SK-N-SH treated with all-trans-retinoic acid at 6 μM for 48 hours (cell line): ENCODE results near the gene PPP1CC.

ENCODE experiments used
- ATAC-seq: fragments of 200-7000 bp; cut with Tn5 transposase; 3 replicates; pipeline ENCODE4 v1.9.1; 2020; ENCODE audit warnings: mild to moderate bottlenecking, moderate library complexity
- ARNTL ChIP-seq: fragments of 450-650 bp; formaldehyde crosslinking; IDR thresholded peaks from 2 replicates; pipeline ENCODE4 v1.5.0; 2020; ENCODE audit warnings: low read depth, mild to moderate bottlenecking, moderate library complexity, borderline replicate concordance
- BACH2 ChIP-seq: fragments of 250-450 bp; sonication (Bioruptor Pico); IDR thresholded peaks from 2 replicates; pipeline ENCODE4 v1.9.0; 2021; ENCODE audit warnings: mild to moderate bottlenecking, borderline replicate concordance
- CSDC2 ChIP-seq: fragments of 250-450 bp; sonication (Bioruptor Pico); IDR thresholded peaks from 2 replicates; pipeline ENCODE4 v1.5.0; 2020; ENCODE audit warnings: mild to moderate bottlenecking, moderate library complexity
- GLIS3 ChIP-seq: fragments of 250-450 bp; sonication (Bioruptor Pico); IDR thresholded peaks from 2 replicates; pipeline ENCODE4 v1.5.0; 2020; ENCODE audit warnings: mild to moderate bottlenecking, moderate library complexity
- ISL1 ChIP-seq: fragments of 250-450 bp; sonication (Bioruptor Pico); IDR thresholded peaks from 2 replicates; pipeline ENCODE4 v2.1.2; 2022; ENCODE audit warnings: mild to moderate bottlenecking, moderate library complexity
- OSR1 ChIP-seq: fragments of 250-450 bp; sonication (Bioruptor Pico); IDR thresholded peaks from 2 replicates; pipeline ENCODE4 v1.8.0; 2022; ENCODE audit warnings: moderate library complexity, mild to moderate bottlenecking, inconsistent platforms
- PPARA ChIP-seq: fragments of 250-450 bp; sonication (Bioruptor Pico); IDR thresholded peaks from 2 replicates; pipeline ENCODE4 v1.5.0; 2020; ENCODE audit warnings: mild to moderate bottlenecking, borderline replicate concordance
- RARB ChIP-seq: fragments of 250-450 bp; sonication (Bioruptor Pico); IDR thresholded peaks from 2 replicates; pipeline ENCODE4 v1.8.0; 2021; ENCODE audit warnings: mild to moderate bottlenecking, moderate library complexity
- SNAI2 ChIP-seq: fragments of 250-450 bp; sonication (Bioruptor Pico); IDR thresholded peaks from 2 replicates; pipeline ENCODE4 v1.5.0; 2020; ENCODE audit warnings: mild to moderate bottlenecking, moderate library complexity
- TCF4 ChIP-seq: fragments of 250-450 bp; sonication (Bioruptor Pico); IDR thresholded peaks from 2 replicates; pipeline ENCODE4 v1.8.0; 2021; ENCODE audit warnings: mild to moderate bottlenecking, moderate library complexity, borderline replicate concordance
- ZC3H10 ChIP-seq: fragments of 250-450 bp; sonication (Bioruptor Pico); IDR thresholded peaks from 2 replicates; pipeline ENCODE4 v1.5.1; 2021; ENCODE audit warnings: mild to moderate bottlenecking, moderate library complexity
- ZFP3 ChIP-seq: fragments of 250-450 bp; sonication (Bioruptor Pico); IDR thresholded peaks from 2 replicates; pipeline ENCODE4 v1.5.0; 2020; ENCODE audit warnings: mild to moderate bottlenecking, moderate library complexity
- ZFP30 ChIP-seq: fragments of 450-650 bp; formaldehyde crosslinking; IDR thresholded peaks from 2 replicates; pipeline ENCODE4 v1.5.0; 2022; ENCODE audit warnings: mild to moderate bottlenecking, moderate library complexity
- ZNF565 ChIP-seq: fragments of 450-650 bp; formaldehyde crosslinking; conservative IDR thresholded peaks from 2 replicates; pipeline ENCODE4 v1.5.0; 2020; ENCODE audit warnings: low read depth, mild to moderate bottlenecking, moderate library complexity
- ZNF8 ChIP-seq: fragments of 450-650 bp; formaldehyde crosslinking; IDR thresholded peaks from 2 replicates; pipeline ENCODE4 v1.5.0; 2020; ENCODE audit warnings: mild to moderate bottlenecking, moderate library complexity
- TF ChIP-seq, protein P1 (sequence below): fragments of 250-450 bp; sonication (Bioruptor Pico); IDR thresholded peaks from 2 replicates; pipeline ENCODE4 v1.5.0; 2020; ENCODE audit warnings: mild to moderate bottlenecking, moderate library complexity
- TF ChIP-seq, protein P2 (sequence below): fragments of 250-450 bp; sonication (Bioruptor Pico); IDR thresholded peaks from 2 replicates; pipeline ENCODE4 v1.8.0; 2020; ENCODE audit warnings: mild to moderate bottlenecking, moderate library complexity, borderline replicate concordance
- TF ChIP-seq, protein P3 (sequence below): fragments of 250-450 bp; sonication (Bioruptor Pico); IDR thresholded peaks from 2 replicates; pipeline ENCODE4 v1.5.1; 2020; ENCODE audit warnings: low read depth, mild to moderate bottlenecking, moderate library complexity
- TF ChIP-seq, protein P4 (sequence below): fragments of 250-450 bp; sonication (Bioruptor Pico); IDR thresholded peaks from 2 replicates; pipeline ENCODE4 v1.5.1; 2021; ENCODE audit warnings: mild to moderate bottlenecking, moderate library complexity
- TF ChIP-seq, protein P5 (sequence below): fragments of 250-450 bp; sonication (Bioruptor Pico); IDR thresholded peaks from 2 replicates; pipeline ENCODE4 v1.8.0; 2021; ENCODE audit warnings: low read depth, mild to moderate bottlenecking, moderate library complexity, borderline replicate concordance

PPP1CC gene

DNA sequence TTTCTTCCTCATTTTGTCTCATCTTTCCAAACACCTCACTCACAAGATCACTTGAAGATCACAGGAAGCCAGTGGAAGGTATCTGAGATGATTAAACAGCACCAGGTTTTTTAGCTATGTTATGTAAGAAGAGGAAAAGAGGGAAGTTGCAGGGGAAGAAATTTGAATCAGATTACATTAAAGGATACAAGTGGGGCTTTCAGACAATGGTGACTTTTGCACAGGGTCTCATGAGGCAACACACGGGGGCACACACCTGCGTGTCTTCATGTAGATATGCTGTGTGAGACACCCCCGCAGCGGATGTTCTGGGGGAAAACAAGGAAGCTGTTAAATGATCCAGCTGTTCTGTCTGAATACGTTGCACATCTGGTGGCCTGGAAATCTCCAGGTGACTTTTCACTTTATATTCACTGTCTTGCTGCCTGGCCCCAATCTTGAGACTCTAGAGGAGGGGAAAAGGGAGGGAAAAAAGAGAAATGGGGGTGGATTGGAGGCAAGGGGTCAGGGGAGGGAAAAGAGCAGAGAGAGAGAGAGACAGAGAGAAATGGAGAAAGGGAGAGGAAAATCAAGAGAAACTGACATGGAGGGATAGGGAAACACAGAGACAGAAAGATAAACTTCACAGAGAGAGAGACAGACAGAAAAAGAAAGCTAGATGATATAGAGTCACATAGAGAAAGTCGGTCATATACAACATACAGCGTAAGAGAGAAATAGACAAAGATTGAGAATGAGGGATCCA is 36.3 kb upstream of the PPP1CC start:
- TF ChIP-seq ZC3H10 (no peak), ARNTL (CRISPR knock-in tag) (no peak), PPARA (CRISPR knock-in tag) (no peak), ZFP3 (CRISPR knock-in tag) (no peak), CSDC2 (CRISPR knock-in tag) (no peak), ZNF8 (CRISPR knock-in tag) (no peak), TCF4 (no peak), OSR1 (no peak)
- no peak for ATAC-seq

DNA sequence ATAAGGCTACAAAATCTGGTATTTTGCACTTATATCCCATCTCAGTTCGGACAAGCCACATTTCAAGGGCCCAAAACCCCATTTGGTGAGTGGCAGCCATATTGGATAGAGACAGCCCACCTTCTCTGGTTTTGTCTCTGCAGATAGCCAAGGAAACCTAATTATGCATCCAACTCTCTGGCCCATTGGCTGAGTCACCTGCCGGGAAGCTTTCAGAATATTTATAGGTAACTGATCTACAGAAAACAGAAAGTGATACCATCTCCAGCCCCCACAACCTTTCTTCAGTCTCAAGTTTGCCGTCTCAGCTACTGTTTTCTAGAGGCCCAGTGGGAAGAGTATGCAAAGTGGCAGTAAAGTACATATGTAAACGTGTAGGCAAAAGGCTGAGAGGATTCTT is 33.7 kb upstream of the PPP1CC start:
- TF ChIP-seq OSR1 (no peak), ZFP3 (CRISPR knock-in tag) (no peak), BACH2 (CRISPR knock-in tag) (no peak), ARNTL (CRISPR knock-in tag) (no peak), ZNF8 (CRISPR knock-in tag) (no peak), PPARA (CRISPR knock-in tag) (no peak)
- TF ChIP-seq, protein P1, sequence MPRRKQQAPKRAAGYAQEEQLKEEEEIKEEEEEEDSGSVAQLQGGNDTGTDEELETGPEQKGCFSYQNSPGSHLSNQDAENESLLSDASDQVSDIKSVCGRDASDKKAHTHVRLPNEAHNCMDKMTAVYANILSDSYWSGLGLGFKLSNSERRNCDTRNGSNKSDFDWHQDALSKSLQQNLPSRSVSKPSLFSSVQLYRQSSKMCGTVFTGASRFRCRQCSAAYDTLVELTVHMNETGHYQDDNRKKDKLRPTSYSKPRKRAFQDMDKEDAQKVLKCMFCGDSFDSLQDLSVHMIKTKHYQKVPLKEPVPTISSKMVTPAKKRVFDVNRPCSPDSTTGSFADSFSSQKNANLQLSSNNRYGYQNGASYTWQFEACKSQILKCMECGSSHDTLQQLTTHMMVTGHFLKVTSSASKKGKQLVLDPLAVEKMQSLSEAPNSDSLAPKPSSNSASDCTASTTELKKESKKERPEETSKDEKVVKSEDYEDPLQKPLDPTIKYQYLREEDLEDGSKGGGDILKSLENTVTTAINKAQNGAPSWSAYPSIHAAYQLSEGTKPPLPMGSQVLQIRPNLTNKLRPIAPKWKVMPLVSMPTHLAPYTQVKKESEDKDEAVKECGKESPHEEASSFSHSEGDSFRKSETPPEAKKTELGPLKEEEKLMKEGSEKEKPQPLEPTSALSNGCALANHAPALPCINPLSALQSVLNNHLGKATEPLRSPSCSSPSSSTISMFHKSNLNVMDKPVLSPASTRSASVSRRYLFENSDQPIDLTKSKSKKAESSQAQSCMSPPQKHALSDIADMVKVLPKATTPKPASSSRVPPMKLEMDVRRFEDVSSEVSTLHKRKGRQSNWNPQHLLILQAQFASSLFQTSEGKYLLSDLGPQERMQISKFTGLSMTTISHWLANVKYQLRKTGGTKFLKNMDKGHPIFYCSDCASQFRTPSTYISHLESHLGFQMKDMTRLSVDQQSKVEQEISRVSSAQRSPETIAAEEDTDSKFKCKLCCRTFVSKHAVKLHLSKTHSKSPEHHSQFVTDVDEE (CRISPR knock-in tag): no peak
- TF ChIP-seq, protein P2, sequence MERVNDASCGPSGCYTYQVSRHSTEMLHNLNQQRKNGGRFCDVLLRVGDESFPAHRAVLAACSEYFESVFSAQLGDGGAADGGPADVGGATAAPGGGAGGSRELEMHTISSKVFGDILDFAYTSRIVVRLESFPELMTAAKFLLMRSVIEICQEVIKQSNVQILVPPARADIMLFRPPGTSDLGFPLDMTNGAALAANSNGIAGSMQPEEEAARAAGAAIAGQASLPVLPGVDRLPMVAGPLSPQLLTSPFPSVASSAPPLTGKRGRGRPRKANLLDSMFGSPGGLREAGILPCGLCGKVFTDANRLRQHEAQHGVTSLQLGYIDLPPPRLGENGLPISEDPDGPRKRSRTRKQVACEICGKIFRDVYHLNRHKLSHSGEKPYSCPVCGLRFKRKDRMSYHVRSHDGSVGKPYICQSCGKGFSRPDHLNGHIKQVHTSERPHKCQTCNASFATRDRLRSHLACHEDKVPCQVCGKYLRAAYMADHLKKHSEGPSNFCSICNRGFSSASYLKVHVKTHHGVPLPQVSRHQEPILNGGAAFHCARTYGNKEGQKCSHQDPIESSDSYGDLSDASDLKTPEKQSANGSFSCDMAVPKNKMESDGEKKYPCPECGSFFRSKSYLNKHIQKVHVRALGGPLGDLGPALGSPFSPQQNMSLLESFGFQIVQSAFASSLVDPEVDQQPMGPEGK (CRISPR knock-in tag): no peak
- TF ChIP-seq, all 23 proteins: peak for 0
- ATAC-seq: no peak

DNA sequence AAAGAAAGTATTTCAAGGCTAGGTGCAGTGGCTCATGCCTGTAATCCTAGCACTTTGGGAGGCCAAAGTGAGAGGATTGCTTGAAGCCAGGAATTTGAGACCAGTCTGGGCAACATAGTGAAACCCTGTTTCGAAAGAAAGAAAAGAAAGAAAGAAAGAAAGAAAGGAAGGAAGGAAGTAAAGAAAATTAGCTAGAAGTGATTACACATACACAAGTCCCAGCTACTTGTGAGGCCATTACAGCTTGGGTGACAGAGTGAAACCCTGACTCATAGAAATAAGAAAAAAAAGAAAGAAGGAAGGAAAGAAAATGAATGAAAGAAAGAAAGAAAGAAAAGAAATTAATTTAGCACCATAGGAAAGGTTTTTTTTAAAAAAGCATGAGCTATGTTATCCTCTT is 33.3 kb upstream of the PPP1CC start:
- TF ChIP-seq ZNF565 (CRISPR knock-in tag) (no peak), ZC3H10 (no peak), CSDC2 (CRISPR knock-in tag) (no peak), SNAI2 (CRISPR knock-in tag) (no peak), ISL1 (CRISPR knock-in tag) (no peak), BACH2 (CRISPR knock-in tag) (no peak), ZNF8 (CRISPR knock-in tag) (no peak), ZFP30 (CRISPR knock-in tag) (no peak), OSR1 (no peak), GLIS3 (CRISPR knock-in tag) (no peak), TCF4 (no peak), RARB (CRISPR knock-in tag) (no peak), ARNTL (CRISPR knock-in tag) (no peak)
- TF ChIP-seq, protein P3, sequence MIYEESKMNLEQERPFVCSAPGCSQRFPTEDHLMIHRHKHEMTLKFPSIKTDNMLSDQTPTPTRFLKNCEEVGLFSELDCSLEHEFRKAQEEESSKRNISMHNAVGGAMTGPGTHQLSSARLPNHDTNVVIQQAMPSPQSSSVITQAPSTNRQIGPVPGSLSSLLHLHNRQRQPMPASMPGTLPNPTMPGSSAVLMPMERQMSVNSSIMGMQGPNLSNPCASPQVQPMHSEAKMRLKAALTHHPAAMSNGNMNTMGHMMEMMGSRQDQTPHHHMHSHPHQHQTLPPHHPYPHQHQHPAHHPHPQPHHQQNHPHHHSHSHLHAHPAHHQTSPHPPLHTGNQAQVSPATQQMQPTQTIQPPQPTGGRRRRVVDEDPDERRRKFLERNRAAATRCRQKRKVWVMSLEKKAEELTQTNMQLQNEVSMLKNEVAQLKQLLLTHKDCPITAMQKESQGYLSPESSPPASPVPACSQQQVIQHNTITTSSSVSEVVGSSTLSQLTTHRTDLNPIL (CRISPR knock-in tag): no peak
- TF ChIP-seq, protein P1 (CRISPR knock-in tag): no peak
- TF ChIP-seq, protein P4, sequence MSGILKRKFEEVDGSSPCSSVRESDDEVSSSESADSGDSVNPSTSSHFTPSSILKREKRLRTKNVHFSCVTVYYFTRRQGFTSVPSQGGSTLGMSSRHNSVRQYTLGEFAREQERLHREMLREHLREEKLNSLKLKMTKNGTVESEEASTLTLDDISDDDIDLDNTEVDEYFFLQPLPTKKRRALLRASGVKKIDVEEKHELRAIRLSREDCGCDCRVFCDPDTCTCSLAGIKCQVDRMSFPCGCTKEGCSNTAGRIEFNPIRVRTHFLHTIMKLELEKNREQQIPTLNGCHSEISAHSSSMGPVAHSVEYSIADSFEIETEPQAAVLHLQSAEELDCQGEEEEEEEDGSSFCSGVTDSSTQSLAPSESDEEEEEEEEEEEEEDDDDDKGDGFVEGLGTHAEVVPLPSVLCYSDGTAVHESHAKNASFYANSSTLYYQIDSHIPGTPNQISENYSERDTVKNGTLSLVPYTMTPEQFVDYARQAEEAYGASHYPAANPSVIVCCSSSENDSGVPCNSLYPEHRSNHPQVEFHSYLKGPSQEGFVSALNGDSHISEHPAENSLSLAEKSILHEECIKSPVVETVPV (CRISPR knock-in tag): no peak
- TF ChIP-seq, protein P2 (CRISPR knock-in tag): no peak
- TF ChIP-seq, protein P5, sequence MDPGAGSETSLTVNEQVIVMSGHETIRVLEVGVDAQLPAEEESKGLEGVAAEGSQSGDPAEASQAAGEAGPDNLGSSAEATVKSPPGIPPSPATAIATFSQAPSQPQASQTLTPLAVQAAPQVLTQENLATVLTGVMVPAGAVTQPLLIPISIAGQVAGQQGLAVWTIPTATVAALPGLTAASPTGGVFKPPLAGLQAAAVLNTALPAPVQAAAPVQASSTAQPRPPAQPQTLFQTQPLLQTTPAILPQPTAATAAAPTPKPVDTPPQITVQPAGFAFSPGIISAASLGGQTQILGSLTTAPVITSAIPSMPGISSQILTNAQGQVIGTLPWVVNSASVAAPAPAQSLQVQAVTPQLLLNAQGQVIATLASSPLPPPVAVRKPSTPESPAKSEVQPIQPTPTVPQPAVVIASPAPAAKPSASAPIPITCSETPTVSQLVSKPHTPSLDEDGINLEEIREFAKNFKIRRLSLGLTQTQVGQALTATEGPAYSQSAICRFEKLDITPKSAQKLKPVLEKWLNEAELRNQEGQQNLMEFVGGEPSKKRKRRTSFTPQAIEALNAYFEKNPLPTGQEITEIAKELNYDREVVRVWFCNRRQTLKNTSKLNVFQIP: no peak
- ATAC-seq: no peak
